HG02678 (cell line): ENCODE results near the gene FOXL2.

ENCODE experiments used
- ATAC-seq: cut with Tn5 transposase; IDR thresholded peaks from one replicate; pipeline ENCODE4 v1.9.1; 2021; ENCODE audit warnings: mild to moderate bottlenecking, moderate library complexity; ENCODE audit not compliant: unreplicated experiment

The FOXL2 gene

GRCh38 chr3:138946663-138947494 is at the start of gene FOXL2, which contains the start of gene FOXL2NB:
Gene FOXL2 (minus strand): TSS chr3:138947137. CDS start chr3:138946722, 415 bp downstream.
Gene FOXL2NB (plus strand): TSS chr3:138947217. CDS start chr3:138947365, 148 bp downstream.
- no peak for ATAC-seq

- no peak for ATAC-seq
Observed at GRCh38 chr3:138995706-138996105, 48.8 kb upstream of the FOXL2 start.

- ATAC-seq: no peak
Observed at GRCh38 chr3:138987181-138987580, 40.2 kb upstream of the FOXL2 start.

GRCh38 chr3:138985932-138986331 is 39.0 kb upstream of the FOXL2 start:
- ATAC-seq: no peak

GRCh38 chr3:138984816-138985215 is 37.9 kb upstream of the FOXL2 start:
- ATAC-seq: no peak

- ATAC-seq: no peak
Observed at GRCh38 chr3:138976047-138976446, 29.1 kb upstream of the FOXL2 start.

GRCh38 chr3:138975351-138975750 is 28.4 kb upstream of the FOXL2 start:
- no peak for ATAC-seq

- no peak for ATAC-seq
Observed at GRCh38 chr3:138974462-138974861, 27.5 kb upstream of the FOXL2 start.

- ATAC-seq: no peak
Observed at GRCh38 chr3:138972941-138973340, 26.0 kb upstream of the FOXL2 start.

- no peak for ATAC-seq
Observed at GRCh38 chr3:138971766-138972320, 24.9 kb upstream of the FOXL2 start.

GRCh38 chr3:138964923-138965322 is 18.0 kb upstream of the FOXL2 start:
- ATAC-seq: no peak

- ATAC-seq: no peak
Observed at GRCh38 chr3:138964264-138964663, 17.3 kb upstream of the FOXL2 start.

GRCh38 chr3:138962854-138963560 is 16.1 kb upstream of the FOXL2 start:
- no peak for ATAC-seq

GRCh38 chr3:138960417-138960852 is 13.5 kb upstream of the FOXL2 start:
- ATAC-seq: no peak

- ATAC-seq: no peak
Observed at GRCh38 chr3:138950701-138951100, 3.8 kb upstream of the FOXL2 start.

GRCh38 chr3:138950006-138950644 is 3.2 kb upstream of the FOXL2 start:
- no peak for ATAC-seq

GRCh38 chr3:138949445-138950005 is 2.6 kb upstream of the FOXL2 start:
- no peak for ATAC-seq

GRCh38 chr3:138949002-138949418 is 2.1 kb upstream of the FOXL2 start:
- no peak for ATAC-seq

GRCh38 chr3:138948371-138949001 is 1.5 kb upstream of the FOXL2 start:
- no peak for ATAC-seq

- ATAC-seq: no peak
Observed at GRCh38 chr3:138947495-138948121, 671 bp upstream of the FOXL2 start.
